ENCODE data around the gene SUGCT.

DNA sequence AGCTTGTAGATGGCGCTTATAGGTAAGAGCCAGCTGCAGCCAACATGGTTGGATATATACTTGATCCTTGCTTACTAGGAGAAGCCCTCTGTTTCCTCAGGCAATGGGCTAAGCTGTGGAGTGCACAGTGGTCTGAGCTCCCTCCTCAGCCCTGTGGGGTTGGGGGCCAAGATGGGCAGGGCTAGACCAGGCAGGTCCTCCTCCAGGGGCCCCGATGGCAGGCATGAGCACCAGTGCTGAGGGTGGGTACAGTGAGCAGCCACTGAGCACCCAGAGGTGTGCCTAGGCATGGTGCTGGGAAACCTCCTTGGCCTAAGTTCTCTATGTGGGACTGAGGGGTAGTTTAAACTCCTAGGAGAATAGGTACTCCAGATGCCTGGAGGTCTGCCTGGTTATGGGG is 680.2 kb downstream of the SUGCT start:
- TF ChIP-seq, protein P1, sequence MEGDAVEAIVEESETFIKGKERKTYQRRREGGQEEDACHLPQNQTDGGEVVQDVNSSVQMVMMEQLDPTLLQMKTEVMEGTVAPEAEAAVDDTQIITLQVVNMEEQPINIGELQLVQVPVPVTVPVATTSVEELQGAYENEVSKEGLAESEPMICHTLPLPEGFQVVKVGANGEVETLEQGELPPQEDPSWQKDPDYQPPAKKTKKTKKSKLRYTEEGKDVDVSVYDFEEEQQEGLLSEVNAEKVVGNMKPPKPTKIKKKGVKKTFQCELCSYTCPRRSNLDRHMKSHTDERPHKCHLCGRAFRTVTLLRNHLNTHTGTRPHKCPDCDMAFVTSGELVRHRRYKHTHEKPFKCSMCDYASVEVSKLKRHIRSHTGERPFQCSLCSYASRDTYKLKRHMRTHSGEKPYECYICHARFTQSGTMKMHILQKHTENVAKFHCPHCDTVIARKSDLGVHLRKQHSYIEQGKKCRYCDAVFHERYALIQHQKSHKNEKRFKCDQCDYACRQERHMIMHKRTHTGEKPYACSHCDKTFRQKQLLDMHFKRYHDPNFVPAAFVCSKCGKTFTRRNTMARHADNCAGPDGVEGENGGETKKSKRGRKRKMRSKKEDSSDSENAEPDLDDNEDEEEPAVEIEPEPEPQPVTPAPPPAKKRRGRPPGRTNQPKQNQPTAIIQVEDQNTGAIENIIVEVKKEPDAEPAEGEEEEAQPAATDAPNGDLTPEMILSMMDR (IDR thresholded peaks at IDR 0.05): no peak
- TF ChIP-seq POLR2AphosphoS5 (IDR thresholded peaks at IDR 0.05) (no peak), POLR2A (IDR thresholded peaks at IDR 0.05; ENCODE audit: low read depth) (no peak), EP300 (IDR thresholded peaks at IDR 0.05) (no peak)

Measured in esophagus muscularis mucosa (tissue), 4 donors.